Ureter (tissue), 1 donor: Measurements from ENCODE around the gene TJAP1. TPM values are rescaled to one million over a fixed set of nuclear protein-coding genes. Genes with fewer than 3 reads are reported as not detected.
A peak's percentile ranks its signal among the peaks of the same experiment; 100 is the strongest.
"Not testable (repeated sequence)": the region's sequence is repeated elsewhere in the genome, so short reads cannot be mapped to it uniquely, and the experiment has no call there.

ENCODE experiments used
- DNase-seq: peaks from one replicate; pipeline ENCODE4 v3.0.0-alpha.2; 2020; ENCODE audit warnings: low spot score
- total RNA-seq: library from RNA; stranded (reverse); gene quantifications from one replicate; pipeline ENCODE4 v1.2.4, GENCODE V29; 2023
- donor health status: DM: yes; HTN: yes; CAD: no.

The TJAP1 gene
- total RNA-seq, 1 donor from 2014 or later, result 36.5 TPM

DNA sequence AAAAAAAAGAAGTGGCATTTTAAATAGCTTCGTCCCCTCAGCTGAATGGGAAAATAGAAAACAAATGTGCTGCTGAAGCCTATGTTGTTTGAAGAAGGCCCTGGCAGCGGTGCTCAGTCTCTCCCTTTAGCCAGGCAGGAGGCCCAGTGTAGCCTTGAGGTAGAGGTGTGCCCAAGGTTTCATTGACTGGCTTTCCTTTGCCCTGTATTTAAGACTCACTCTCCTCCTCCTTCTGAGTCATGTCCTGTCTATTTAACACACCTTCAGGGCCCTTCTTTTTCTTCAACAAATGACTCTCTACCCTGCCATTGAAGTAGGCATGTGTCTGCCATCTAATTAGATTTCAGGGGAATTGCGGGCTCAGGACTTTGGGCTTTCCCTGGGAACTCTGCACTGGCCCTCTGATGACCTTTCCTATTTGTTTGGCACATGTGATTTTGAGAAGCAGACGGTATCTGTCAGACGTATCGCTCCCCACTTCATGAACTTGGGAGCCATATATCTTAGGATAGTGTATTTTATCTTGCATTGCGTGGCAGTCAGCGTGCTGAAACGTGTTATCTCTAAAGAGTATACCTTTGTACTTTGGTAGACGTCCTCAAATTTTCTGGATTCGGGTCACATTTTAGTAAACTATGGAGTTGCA is 4.3 kb downstream of the TJAP1 start:
- no peak for DNase-seq

DNA sequence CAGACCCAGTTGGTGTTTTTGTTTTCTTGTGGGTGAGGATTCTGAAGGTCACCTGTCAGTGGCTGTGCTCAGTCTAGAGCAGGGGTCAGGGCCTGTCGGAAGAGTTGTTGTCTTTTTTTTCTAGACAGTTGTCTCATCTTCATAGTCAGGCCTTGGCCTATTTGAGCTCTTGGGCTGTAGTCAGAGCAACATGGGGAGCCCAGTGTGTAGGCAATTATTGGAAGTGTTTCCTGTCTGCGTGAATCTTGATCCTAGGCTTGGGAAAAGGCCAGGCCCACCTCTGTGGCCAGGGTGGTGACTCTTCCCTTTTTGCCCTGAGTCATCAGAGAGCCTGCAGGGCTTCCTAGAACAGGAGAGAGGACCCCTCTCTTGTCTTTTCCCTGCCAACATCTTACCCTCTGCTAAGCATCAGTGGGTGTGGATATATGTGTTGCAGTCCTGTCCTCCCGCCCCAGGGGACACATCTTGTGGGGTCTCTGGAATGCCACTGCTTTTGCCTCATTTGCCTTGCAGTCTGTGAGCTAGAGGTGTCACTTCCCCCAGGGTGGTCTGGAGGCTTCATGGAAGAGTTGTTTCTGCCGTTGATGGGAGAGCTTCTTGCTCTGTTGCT is 11.4 kb downstream of the TJAP1 start:
- DNase-seq, result no peak

DNA sequence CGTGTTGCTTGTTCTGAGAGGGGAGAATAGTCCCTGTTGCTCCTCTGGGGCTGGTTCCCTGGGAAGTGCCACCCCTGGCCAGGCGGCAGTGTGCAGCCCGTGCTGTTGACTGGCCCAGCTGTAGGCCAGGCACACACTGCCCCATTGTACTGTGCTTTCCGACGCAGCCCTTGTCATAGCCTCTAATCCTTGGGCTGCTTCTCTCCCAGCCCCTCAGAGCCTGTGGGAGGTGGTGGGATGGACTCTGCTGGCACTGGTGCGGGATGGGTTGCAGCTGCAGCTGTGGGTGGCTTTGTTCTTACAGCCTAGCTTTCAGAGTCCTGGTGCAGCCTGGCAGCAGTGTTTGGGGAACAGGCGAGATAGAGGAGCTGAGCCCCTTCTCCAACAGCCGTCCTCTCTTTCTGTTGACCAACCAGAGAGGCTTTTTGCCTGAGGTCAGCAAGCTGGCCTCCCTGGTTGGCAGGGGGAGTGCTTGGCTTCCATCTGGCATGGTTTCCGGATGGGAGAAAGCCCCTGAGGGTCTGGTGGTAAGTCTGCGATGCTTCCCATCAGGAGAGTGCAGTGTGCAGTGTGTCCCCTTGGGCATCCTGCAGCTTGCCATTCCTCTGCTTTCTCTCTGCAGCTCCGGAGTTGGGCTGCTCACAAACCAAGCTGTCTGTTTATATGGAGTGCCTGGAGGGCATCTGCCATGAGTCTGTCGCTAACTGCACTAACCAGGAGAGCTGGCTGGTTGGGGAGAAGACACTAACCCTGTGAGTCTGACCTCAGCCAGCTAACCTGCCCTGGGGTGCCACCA is 12.1 kb downstream of the TJAP1 start:
- DNase-seq, result no peak

DNA sequence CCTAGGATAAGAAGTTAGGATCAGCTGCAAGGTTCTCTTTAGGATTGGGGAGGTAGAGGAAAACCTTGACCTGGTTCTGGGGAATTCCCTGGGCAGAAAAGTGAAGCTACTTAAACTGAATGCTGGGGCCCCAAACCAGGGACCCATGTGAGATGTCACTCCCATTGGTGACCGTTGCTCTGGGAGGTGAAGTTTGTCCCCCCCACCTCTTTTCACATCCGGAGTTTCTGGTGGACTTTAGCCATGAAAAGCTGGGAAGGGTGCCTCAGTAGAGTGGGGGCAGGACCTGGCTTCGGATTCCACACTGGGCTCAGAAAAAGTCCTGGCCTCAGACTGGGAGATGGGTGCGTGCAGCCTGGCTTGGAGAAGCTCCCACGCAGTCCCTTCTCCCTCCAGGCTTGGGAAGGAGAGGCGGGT is 13.2 kb downstream of the TJAP1 start:
- DNase-seq, result no peak

DNA sequence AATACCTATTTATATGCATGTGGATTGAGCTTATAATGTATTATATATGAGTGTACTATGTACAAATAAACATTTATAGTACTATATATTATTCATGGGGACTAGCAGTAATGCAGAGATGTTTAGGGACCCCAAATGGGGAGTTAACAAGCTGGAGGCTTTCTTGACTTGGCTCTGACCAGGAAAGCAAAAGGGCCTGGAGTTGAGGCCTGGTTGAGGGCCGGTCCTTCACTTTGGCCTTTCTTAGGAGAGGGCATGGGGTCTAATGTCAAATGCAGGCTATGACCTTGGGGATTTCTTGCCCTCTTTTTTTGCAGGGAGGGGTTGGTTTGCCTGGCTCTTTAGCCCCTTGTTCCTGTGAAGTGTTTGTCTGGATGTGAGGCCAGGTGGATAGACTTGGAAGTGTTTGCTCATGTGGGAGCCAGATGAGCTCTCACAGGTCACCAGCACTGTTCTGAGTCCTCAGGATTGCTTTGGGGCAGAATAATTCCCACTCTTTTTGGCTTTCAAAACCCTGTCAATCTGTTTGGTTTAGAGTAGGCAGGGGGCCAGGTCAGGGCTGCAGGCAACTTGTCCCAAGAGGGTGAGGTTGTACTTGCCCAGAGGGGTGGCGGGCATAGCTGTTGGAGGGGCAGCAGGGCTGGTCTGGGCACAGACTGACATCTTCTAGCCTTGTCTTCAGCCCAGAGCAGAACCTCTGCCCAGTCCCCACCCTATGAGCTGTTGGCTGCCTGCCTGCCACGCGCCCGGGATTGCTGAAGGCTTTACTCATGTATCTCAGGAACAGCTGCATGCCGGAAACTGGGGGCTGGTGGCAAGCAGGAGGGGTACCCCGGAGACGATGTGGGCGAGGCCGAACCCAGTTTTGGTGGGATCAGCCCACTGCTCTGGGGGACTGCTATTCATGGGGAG is 14.6 kb downstream of the TJAP1 start:
- peak; percentile 88 for DNase-seq

DNA sequence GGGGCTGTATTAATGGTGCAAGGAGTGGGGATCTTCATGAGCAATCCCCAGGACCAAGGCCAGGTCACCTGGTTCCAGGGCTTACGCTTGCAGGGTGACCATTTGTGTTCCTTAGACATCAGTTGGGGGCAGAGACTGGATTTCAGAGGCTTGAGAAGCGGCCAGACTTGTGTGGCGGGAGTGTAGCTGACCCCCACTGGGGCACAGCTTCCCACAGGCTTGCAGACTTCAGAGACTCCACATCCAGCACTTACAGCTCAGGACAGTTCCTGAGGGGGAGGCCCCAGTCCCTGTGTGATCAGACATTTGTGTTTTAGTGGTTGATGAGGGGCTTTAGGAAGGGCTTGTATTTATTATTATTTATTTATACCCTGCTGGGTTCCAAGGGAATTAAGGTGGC is 15.3 kb downstream of the TJAP1 start:
- DNase-seq, result no peak

DNA sequence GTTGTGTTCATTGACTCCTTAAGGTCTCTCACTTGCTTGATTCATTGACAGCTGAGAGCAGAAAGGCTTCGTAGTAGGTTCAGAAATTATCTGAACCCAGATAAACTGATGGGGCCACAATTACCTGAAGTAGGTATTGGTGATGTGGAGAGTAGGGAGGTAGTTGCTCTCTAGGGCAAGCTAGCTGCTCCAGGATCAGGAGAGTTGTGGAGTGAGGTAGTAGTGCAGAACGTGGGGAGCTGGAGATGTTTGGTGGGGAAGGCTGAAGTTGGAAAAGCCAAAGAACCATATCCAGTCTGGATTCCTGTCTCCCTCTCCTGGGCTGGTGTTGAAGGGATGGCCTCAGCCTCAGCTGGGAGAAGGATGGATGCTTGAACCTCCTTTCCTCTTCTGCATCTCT is 15.9 kb downstream of the TJAP1 start:
- no peak for DNase-seq

DNA sequence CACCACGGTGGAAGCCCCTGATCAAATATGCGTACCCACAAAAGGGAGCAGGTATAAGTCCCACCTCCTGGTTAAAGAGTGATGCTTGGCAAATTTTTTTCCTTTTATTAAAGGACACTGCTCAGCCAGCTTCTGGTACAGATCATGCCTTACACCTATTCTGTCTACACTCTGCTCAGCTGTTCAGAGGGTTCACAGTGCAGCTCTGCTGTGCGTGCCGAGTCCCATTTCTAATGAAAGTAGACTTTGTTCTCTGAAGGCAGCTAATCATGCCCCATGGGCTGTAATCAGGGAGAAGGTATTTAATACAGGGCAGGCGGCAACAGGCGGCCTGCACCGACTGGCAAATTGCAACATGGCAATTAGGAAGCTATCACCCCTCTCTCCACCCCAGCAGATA is 16.5 kb downstream of the TJAP1 start:
- no peak for DNase-seq

DNA sequence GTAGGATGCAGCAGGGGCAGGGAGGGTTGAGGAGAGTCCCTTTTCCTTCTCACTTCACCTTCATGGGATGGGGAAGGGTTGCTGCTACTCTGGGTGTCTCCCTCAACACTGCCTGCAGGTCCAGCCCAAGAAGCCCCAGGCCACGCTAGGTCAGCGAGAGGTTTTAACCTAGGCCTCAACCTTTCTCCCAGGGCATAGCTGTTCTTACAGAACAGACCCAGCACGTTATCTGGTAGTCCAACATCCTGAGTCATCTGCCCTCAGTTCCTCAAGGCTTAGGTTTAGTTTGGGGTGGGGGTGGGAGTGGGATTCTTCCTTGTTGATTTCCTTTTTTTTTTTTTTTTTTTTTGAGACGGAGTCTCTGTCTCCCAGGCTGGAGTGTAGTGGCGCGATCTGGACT is 17.0 kb downstream of the TJAP1 start:
- no peak for DNase-seq

DNA sequence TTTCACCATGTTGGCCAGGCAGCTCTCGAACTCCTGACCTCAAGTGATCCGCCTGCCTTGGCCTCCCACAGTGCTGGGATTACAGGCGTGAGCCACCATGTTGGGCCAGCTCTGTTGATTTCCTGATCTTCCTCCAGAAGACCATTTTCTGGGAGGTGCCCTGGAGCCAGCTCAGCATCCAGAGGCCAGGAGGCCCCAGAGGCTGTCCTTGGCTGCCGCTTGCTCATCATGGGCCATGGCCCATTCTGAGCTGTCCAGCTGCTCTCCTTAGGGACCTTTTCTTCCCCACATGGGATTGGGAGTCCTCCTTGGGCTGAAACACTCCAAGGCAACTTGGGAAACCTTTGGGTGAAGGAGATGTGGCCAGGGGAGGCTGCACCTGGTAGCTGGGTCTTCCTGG is 17.4 kb downstream of the TJAP1 start:
- no peak for DNase-seq

DNA sequence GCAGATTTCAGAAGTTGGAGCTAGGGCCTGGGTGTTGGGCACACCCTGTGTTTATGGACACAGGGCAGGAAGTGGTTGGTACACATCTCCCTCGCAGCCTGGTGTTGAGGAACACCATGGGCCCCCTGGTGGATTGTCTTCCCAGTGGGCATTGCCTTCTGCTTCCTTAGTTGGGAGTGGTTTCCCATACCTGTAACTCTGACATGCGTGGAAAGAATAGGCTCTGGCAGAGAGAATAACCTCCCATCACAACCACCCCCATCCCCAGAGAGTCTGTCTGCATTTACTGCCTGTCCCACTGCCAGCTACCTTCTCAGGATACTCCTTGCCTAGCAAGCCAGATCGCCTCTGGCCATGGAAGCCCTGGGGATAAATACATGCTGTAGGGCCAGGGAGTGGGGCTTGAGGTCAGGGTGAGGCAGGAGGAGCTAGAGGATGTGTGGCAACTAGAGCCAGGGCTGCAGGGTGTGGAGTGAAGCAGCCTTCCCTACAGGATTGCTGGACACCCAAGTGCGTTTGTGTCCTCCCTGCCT is 18.1 kb downstream of the TJAP1 start:
- no peak for DNase-seq

DNA sequence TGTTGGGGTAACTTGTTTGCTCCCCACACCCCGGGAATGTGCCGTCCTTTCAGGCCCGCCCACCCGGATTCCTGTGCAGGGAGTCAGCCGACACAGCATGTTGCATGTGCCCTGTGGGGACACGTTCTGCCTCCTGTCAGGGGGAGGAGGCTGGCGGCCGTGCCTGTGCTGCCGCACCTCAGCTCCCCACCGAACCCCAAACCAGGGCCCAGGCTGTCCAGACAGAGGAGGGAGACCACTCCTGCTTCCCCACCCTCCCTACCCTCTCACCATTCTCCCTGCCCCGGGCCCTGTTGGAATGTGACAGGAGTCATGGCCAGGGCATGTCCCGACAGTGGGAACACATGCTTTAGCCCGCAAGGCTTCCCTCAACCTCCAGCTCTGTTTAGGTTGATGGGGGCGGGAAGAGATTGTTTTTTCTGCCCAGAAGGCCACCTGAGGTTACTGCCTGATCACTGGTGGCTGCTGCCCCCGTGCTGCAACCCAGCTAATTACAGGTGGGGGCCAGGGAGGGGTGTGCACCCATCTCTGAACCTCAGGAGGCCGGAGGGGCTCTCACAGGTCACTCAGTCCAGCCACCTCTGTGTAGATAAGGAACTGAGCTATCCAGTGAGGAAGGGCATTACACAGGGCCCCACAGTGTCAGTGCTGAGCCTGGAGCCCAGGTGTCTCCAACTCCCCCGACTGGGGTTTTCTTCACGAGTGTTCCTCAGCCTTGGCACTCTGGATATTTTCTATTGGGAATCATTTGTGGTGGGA is 19.2 kb downstream of the TJAP1 start:
- DNase-seq, result peak; percentile 70

DNA sequence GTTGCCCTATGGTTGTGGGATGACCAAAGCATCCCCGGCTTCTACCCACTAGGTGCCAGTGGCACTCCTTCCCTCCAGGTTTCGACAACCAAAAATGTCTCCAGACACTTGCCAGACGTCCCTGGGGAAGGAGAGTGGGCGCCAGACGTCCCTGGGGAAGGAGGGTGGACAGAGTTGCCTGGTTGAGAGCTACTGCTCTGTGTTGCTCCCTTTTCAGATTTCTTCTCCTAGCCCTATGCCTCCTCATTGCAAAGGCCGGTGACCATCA is 19.7 kb downstream of the TJAP1 start:
- no peak for DNase-seq

DNA sequence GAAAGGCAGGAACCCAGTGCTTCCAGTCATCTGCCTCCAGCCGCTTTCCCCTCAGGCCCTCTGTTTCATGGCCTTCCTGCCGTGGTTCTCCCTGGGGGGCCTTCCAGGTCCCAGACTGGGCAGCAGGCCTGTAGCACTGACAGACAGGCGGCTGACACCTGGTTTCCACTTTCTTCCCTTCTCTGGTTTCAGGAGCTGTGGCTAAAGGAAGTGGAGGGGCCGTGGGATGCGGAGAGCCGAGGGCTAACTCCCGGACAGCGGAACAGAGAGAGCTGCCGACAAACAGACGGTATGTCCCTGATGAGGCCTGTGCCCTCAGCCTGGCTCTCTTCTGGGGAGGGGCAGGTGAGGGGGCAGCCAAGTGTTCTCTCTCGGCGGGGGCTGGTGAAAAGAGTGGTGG is 20.3 kb downstream of the TJAP1 start:
- no peak for DNase-seq

DNA sequence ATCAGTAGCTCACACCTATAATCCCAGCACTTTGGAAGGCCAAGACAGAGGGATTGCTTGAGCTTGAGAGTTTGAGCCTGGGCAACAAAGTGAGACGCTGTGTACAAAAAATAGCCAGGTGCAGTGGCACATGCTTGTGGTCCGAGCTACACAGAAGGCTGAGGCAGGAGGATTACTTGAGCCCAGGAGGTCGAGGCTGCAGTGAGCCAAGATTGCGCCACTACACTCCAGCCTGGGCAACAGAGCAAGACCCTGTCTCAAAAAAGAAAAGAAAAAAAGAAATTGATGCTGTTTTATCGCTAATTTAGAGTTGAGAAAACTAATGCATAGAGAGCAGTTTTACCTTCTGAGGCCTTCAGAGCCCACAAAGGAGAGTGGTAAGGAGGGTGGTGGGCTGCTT is 20.9 kb downstream of the TJAP1 start:
- DNase-seq, result not testable (repeated sequence)

DNA sequence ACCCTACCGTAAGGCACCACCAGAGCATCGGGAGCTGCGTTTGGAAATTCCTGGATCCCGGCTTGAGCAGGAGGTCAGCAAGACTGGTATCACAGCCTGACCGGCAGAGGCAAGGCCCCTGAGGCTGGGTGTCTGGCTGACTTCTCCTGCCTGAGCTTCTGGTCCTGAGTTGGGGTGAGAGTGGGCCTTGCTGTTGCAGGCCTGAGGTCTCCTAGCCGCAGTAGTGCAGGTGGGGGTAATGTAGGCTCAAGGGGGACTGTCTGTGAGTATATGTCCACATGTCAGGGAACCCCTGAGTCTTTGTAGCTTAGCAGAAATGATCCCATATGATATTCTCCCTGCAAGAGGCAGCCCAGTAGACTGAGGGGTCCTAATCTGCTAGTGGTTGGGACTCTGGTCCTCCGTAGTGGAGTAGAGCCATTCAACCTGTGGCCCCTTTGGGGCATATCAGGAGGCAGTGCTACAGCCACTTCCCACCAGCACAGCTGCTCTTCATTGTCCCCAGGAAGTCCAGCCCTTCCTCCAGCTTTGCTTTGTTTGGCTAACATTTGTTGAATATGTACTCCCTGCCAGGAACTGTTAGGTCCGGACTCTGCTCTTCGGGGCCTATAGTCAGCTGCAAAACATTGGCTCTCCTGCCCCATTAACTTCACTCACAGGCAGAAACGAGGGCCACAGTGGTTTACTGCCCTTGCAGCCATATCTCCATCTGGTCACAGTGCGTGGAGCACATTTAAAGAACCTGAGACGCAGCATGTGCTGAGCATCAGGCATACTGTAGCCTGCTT is 21.9 kb downstream of the TJAP1 start:
- DNase-seq, result no peak

DNA sequence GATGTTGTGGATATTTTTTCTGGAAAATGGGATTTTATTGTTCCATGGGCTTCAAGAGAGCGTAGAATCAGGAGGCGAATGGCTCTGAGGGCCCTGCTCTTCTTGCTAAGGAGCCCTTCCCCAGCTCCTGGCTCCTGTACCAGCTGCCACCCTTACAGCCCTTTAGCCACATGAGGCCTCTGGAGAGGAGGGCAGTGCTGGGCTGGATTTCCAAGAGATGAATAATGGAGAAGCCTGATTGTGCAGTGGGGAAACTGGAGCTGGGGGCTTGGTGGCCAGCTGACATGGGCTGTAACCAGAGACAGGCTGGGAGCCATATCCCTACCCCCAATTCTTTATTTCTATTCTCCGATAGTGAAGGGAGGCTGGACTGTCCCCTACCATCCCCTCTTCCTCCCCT is 23.6 kb downstream of the TJAP1 start:
- DNase-seq, result no peak

DNA sequence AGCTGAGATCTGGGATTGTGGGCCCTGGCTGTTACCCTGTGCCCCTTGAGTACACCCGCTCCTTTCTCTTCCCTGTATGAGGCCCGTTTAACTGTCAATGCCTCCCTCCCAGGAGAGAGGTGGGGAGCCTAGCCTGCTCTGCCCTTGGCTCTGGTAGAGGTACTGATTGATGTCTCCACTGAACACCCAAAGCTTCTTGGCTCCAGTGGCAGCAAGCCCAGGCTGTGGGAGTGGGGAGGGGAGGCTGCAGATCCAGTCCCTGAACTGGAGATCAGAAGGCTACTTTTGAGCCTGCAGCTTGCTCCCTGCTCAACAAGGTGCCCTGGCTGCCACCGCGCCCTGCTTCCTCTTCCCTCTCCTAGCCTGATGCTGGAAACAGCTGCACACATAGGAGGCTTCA is 25.3 kb downstream of the TJAP1 start:
- no peak for DNase-seq

DNA sequence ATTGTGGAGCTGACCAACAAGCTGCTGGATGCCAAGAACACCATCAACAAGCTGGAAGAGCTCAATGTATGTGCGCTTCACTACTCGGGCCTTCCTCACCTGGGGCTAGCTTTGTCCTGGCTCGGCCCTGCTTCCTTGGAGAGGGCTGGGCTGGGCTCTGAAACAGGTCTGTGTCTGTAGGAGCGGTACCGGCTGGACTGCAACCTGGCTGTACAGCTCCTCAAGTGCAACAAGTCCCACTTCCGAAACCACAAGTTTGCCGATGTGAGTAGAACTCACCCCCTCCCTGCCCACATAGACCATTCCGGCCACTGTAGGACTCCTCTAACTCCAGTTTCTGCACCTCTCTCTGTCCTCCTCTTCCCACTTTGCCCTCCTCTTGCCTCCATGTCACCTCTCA is 26.1 kb downstream of the TJAP1 start:
- DNase-seq, result no peak

DNA sequence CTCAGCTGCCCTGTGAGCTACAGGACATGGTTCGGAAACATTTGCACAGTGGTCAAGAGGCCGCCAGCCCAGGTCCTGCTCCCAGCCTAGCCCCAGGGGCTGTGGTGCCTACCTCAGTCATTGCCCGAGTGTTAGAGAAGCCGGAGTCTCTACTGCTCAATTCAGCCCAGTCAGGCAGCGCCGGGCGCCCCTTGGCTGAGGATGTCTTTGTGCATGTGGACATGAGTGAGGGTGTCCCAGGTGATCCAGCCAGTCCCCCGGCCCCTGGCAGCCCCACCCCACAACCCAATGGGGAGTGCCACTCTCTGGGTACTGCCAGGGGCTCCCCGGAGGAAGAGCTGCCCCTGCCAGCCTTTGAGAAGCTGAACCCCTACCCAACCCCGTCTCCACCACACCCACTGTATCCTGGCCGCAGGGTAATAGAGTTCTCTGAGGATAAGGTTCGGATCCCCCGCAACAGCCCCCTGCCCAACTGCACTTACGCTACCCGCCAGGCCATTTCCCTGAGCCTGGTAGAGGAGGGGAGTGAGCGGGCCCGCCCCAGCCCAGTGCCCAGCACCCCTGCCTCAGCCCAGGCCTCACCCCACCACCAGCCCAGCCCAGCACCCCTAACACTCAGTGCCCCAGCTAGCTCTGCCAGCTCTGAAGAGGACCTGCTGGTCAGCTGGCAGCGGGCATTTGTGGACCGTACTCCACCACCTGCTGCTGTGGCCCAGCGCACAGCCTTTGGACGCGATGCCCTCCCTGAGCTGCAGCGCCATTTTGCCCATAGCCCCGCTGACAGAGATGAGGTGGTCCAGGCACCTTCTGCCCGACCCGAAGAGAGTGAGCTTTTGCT is 27.6 kb downstream of the TJAP1 start:
- no peak for DNase-seq
